Measurements from ENCODE around the gene PLPPR1.

PLPPR1 gene

DNA sequence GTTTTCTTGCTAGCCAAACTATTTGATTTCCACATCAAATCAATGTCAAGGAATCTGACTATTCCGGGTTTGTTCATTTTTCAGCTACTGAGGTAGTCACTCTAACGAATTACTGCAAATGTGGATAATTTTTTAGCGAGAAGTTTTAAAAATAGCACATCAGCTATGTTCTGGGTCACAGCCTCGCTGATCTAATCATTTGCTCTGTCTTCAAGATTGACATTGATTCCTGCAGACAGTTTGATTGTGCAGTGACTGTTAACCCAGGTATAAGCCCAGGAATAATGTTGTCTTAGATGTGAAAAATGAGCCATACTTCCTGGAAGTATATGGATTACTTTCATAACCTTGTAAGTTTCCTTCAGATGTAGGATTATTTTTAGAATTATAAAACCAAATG, 181.1 kb downstream of the PLPPR1 start:
- TF ChIP-seq OSR1 (CRISPR knock-in tag; IDR thresholded peaks at IDR 0.05) (no peak), SNAI2 (CRISPR knock-in tag; IDR thresholded peaks at IDR 0.05) (no peak), ESRRG (CRISPR knock-in tag; IDR thresholded peaks at IDR 0.05) (no peak), CSDC2 (CRISPR knock-in tag; IDR thresholded peaks at IDR 0.05) (no peak), ZFP3 (CRISPR knock-in tag; IDR thresholded peaks at IDR 0.05) (no peak), POU6F1 (CRISPR knock-in tag; IDR thresholded peaks at IDR 0.05; ENCODE audit: borderline replicate concordance, low read depth) (no peak), RARB (CRISPR knock-in tag; IDR thresholded peaks at IDR 0.05) (no peak)
- TF ChIP-seq, protein P1, sequence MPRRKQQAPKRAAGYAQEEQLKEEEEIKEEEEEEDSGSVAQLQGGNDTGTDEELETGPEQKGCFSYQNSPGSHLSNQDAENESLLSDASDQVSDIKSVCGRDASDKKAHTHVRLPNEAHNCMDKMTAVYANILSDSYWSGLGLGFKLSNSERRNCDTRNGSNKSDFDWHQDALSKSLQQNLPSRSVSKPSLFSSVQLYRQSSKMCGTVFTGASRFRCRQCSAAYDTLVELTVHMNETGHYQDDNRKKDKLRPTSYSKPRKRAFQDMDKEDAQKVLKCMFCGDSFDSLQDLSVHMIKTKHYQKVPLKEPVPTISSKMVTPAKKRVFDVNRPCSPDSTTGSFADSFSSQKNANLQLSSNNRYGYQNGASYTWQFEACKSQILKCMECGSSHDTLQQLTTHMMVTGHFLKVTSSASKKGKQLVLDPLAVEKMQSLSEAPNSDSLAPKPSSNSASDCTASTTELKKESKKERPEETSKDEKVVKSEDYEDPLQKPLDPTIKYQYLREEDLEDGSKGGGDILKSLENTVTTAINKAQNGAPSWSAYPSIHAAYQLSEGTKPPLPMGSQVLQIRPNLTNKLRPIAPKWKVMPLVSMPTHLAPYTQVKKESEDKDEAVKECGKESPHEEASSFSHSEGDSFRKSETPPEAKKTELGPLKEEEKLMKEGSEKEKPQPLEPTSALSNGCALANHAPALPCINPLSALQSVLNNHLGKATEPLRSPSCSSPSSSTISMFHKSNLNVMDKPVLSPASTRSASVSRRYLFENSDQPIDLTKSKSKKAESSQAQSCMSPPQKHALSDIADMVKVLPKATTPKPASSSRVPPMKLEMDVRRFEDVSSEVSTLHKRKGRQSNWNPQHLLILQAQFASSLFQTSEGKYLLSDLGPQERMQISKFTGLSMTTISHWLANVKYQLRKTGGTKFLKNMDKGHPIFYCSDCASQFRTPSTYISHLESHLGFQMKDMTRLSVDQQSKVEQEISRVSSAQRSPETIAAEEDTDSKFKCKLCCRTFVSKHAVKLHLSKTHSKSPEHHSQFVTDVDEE (CRISPR knock-in tag; IDR thresholded peaks at IDR 0.05) = no peak
- no peak for ATAC-seq

GRCh38 chr9:101212661-101213060, 184.1 kb downstream of the PLPPR1 start:
- no peak for ATAC-seq

More at GRCh38 chr9:101212661-101213060, 184.1 kb downstream of the PLPPR1 start:
- TF ChIP-seq ZC3H10 (CRISPR knock-in tag; IDR thresholded peaks at IDR 0.05) = no peak
- no peak for TF ChIP-seq POU6F1 (CRISPR knock-in tag; IDR thresholded peaks at IDR 0.05; ENCODE audit: borderline replicate concordance, low read depth)
- no peak for TF ChIP-seq TCF4 (CRISPR knock-in tag; IDR thresholded peaks at IDR 0.05; ENCODE audit: borderline replicate concordance)
- TF ChIP-seq GLIS3 (CRISPR knock-in tag; IDR thresholded peaks at IDR 0.05) = no peak
- no peak for TF ChIP-seq CSRNP3 (CRISPR knock-in tag; IDR thresholded peaks at IDR 0.05)
- TF ChIP-seq ESRRG (CRISPR knock-in tag; IDR thresholded peaks at IDR 0.05) = no peak
- TF ChIP-seq PPARA (CRISPR knock-in tag; IDR thresholded peaks at IDR 0.05; ENCODE audit: borderline replicate concordance) = no peak
- no peak for TF ChIP-seq ZNF8 (CRISPR knock-in tag; IDR thresholded peaks at IDR 0.05)
- no peak for TF ChIP-seq ZFP3 (CRISPR knock-in tag; IDR thresholded peaks at IDR 0.05)
- TF ChIP-seq ZNF565 (CRISPR knock-in tag; conservative IDR thresholded peaks at IDR 0.05; ENCODE audit: low read depth) = no peak
- no peak for TF ChIP-seq ISL1 (CRISPR knock-in tag; IDR thresholded peaks at IDR 0.05)
- TF ChIP-seq CSDC2 (CRISPR knock-in tag; IDR thresholded peaks at IDR 0.05) = no peak
- TF ChIP-seq, protein P1 (CRISPR knock-in tag; IDR thresholded peaks at IDR 0.05) = no peak
- no peak for TF ChIP-seq SNAI2 (CRISPR knock-in tag; IDR thresholded peaks at IDR 0.05)
- no peak for TF ChIP-seq ZNF70 (CRISPR knock-in tag; IDR thresholded peaks at IDR 0.05)
- TF ChIP-seq CREB5 (CRISPR knock-in tag; IDR thresholded peaks at IDR 0.05; ENCODE audit: low read depth) = no peak
